HepG2 (cell line): Measurements from ENCODE around the gene QRICH2. TPM values are rescaled to one million over a fixed set of nuclear protein-coding genes. Genes with fewer than 3 reads are reported as not detected.

Experiments used
- ADNP ChIP-seq: sonication (generic); formaldehyde crosslinking; IDR thresholded peaks from 2 replicates; pipeline ENCODE4 v1.4.0; 2020; ENCODE audit warnings: missing genetic modification reagents
- AGO1 ChIP-seq: fragments of 200-400 bp; formaldehyde crosslinking; IDR thresholded peaks from 2 replicates; pipeline ENCODE4 v1.6.1; 2017; ENCODE audit warnings: mild to moderate bottlenecking, low read depth, low read length, moderate library complexity; ENCODE audit not compliant: poor library complexity, severe bottlenecking
- AGO2 ChIP-seq: fragments of 200-400 bp; formaldehyde crosslinking; optimal IDR thresholded peaks from 2 replicates; pipeline ENCODE3; 2017; ENCODE audit warnings: mild to moderate bottlenecking, low read depth, low read length, moderate library complexity
- ARNT ChIP-seq: fragments of 450-650 bp; IDR thresholded peaks from 2 replicates; pipeline ENCODE4 v1.6.1; 2017
- ELF4 ChIP-seq: sonication (generic); formaldehyde crosslinking; IDR thresholded peaks from 2 replicates; pipeline ENCODE4 v1.5.0; 2020; ENCODE audit warnings: missing genetic modification reagents, mild to moderate bottlenecking, moderate library complexity, borderline replicate concordance
- HDAC1 ChIP-seq: sonication (generic); formaldehyde crosslinking; IDR thresholded peaks from 2 replicates; pipeline ENCODE4 v1.5.1; 2020; ENCODE audit warnings: mild to moderate bottlenecking, missing genetic modification reagents
- KDM4B ChIP-seq: sonication (generic); formaldehyde crosslinking; IDR thresholded peaks from 2 replicates; pipeline ENCODE4 v1.4.0; 2020; ENCODE audit warnings: missing genetic modification reagents
- NBN ChIP-seq: fragments of 450-650 bp; conservative IDR thresholded peaks from 2 replicates; pipeline ENCODE4 v1.6.1; 2017
- NCOR1 ChIP-seq: fragments of 200-600 bp; sonication (generic); IDR thresholded peaks from 2 replicates; pipeline ENCODE4 v1.7.0; 2017; ENCODE audit warnings: antibody characterized with exemption, low read length, borderline replicate concordance
- PBX2 ChIP-seq: IDR thresholded peaks from 2 replicates; pipeline ENCODE4 v1.6.1; 2016; ENCODE audit warnings: control low read depth
- PHF21A ChIP-seq: sonication (generic); formaldehyde crosslinking; IDR thresholded peaks from 2 replicates; pipeline ENCODE4 v1.5.0; 2020; ENCODE audit warnings: mild to moderate bottlenecking, missing genetic modification reagents
- POLR2G ChIP-seq: fragments of 200-400 bp; formaldehyde crosslinking; IDR thresholded peaks from 2 replicates; pipeline ENCODE4 v1.6.1; 2018; ENCODE audit warnings: mild to moderate bottlenecking, low read depth, low read length, moderate library complexity
- RARG ChIP-seq: sonication (generic); formaldehyde crosslinking; IDR thresholded peaks from 2 replicates; pipeline ENCODE4 v1.4.0; 2020; ENCODE audit warnings: low read depth, mild to moderate bottlenecking, missing genetic modification reagents
- RXRB ChIP-seq: IDR thresholded peaks from 2 replicates; pipeline ENCODE4 v1.6.1; 2016; ENCODE audit warnings: borderline replicate concordance, missing genetic modification reagents, missing compliant biosample characterization
- SMC3 ChIP-seq: IDR thresholded peaks from 2 replicates; pipeline ENCODE4 v1.6.1; 2011; ENCODE audit warnings: low read length, improper control_type of control experiment
- SP4 ChIP-seq: sonication (generic); formaldehyde crosslinking; IDR thresholded peaks from 2 replicates; pipeline ENCODE4 v1.8.1; 2023; ENCODE audit warnings: mild to moderate bottlenecking, missing genetic modification reagents
- SRSF9 ChIP-seq: fragments of 200-400 bp; formaldehyde crosslinking; IDR thresholded peaks from 2 replicates; pipeline ENCODE4 v1.6.1; 2018; ENCODE audit warnings: borderline replicate concordance, mild to moderate bottlenecking, low read depth, low read length; ENCODE audit not compliant: insufficient read depth, poor library complexity, severe bottlenecking
- TGIF2 ChIP-seq: IDR thresholded peaks from 2 replicates; pipeline ENCODE4 v1.6.1; 2016; ENCODE audit warnings: control low read depth, missing compliant biosample characterization
- THAP11 ChIP-seq: IDR thresholded peaks from 2 replicates; pipeline ENCODE4 v1.6.1; 2016; ENCODE audit warnings: missing biosample characterization, missing genetic modification reagents
- ZNF12 ChIP-seq: sonication (generic); formaldehyde crosslinking; IDR thresholded peaks from 2 replicates; pipeline ENCODE4 v1.5.0; 2020; ENCODE audit warnings: missing genetic modification reagents
- ZNF280D ChIP-seq: sonication (generic); formaldehyde crosslinking; IDR thresholded peaks from 2 replicates; pipeline ENCODE4 v1.5.1; 2020; ENCODE audit warnings: mild to moderate bottlenecking, missing genetic modification reagents
- ZNF317 ChIP-seq: sonication (generic); formaldehyde crosslinking; IDR thresholded peaks from 2 replicates; pipeline ENCODE4 v1.5.0; 2020; ENCODE audit warnings: mild to moderate bottlenecking, missing genetic modification reagents
- ZNF558 ChIP-seq: sonication (generic); formaldehyde crosslinking; IDR thresholded peaks from 2 replicates; pipeline ENCODE4 v1.9.0; 2022; ENCODE audit warnings: mild to moderate bottlenecking, missing genetic modification reagents, borderline replicate concordance
- ZNF737 ChIP-seq: sonication (generic); formaldehyde crosslinking; IDR thresholded peaks from 2 replicates; pipeline ENCODE4 v1.5.0; 2020; ENCODE audit warnings: missing genetic modification reagents, mild to moderate bottlenecking, borderline replicate concordance
- ZNF816 ChIP-seq: sonication (generic); formaldehyde crosslinking; IDR thresholded peaks from 2 replicates; pipeline ENCODE4 v1.8.0; 2022; ENCODE audit warnings: missing genetic modification reagents, mild to moderate bottlenecking, borderline replicate concordance
- polyA plus RNA-seq, 8 experiments: library from polyadenylated mRNA; depleted of rRNA in 3 of 8; stranded (reverse) in 7 of 8; unstranded in 1 of 8; fragments of >200 nt; fragmentation: Illumina TruSeq in 4 of 8; extraction: Trizol in 4 of 8; gene quantifications; 2 replicates each; pipeline versions ENCODE4 v1.2.1 to v1.2.3, GENCODE V29; 2011 to 2016; ENCODE audit warnings: low read depth in 4 of 8, missing spikeins in 1 of 8, mixed read lengths in 1 of 8; ENCODE audit not compliant: insufficient read depth in 1 of 8
- total RNA-seq, 5 experiments: library from RNA; depleted of rRNA; stranded (reverse); fragments of >200 nt; fragmentation: Illumina TruSeq; extraction: Trizol; gene quantifications; 2 replicates each; pipeline ENCODE4 v1.2.3, GENCODE V29; 2016; ENCODE audit warnings: low read depth in 1 of 5
- TF ChIP-seq, protein P1 (sequence below): sonication (generic); formaldehyde crosslinking; IDR thresholded peaks from 2 replicates; pipeline ENCODE4 v1.5.0; 2020; ENCODE audit warnings: missing genetic modification reagents

The QRICH2 gene
- total and polyA plus RNA-seq, 2 of the 13 experiments (the other 11 are each of a cell fraction or from before 2014, with no cell fraction given), result 3.7 to 5.7 TPM

GRCh38 chr17:76246080-76247066 lies 61.7 kb downstream of the QRICH2 start (continued):
- no peak; the same call in 1 of the 2 replicates for TF ChIP-seq ZNF280D (CRISPR knock-in tag)
- no peak for TF ChIP-seq ZNF317 (CRISPR knock-in tag)
- no peak for TF ChIP-seq ADNP
- TF ChIP-seq PBX2 (CRISPR knock-in tag), result no peak
- TF ChIP-seq ZNF558 (CRISPR knock-in tag), result no peak
- peak; percentile 83 for TF ChIP-seq RXRB (CRISPR knock-in tag)
- no peak for TF ChIP-seq RARG
- peak; percentile 51 for TF ChIP-seq SP4 (CRISPR knock-in tag)
- no peak; the same call in 1 of the 2 replicates for TF ChIP-seq TGIF2
- peak; percentile 47; the same call in 1 of the 2 replicates for TF ChIP-seq NCOR1
- TF ChIP-seq AGO2, result no peak
- no peak for TF ChIP-seq ZNF737 (CRISPR knock-in tag)
- TF ChIP-seq ARNT, result no peak
- TF ChIP-seq, protein P1, sequence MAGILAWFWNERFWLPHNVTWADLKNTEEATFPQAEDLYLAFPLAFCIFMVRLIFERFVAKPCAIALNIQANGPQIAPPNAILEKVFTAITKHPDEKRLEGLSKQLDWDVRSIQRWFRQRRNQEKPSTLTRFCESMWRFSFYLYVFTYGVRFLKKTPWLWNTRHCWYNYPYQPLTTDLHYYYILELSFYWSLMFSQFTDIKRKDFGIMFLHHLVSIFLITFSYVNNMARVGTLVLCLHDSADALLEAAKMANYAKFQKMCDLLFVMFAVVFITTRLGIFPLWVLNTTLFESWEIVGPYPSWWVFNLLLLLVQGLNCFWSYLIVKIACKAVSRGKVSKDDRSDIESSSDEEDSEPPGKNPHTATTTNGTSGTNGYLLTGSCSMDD, result no peak
- peak; percentile 52; the same call in 1 of the 2 replicates for TF ChIP-seq PHF21A
- TF ChIP-seq POLR2G, result no peak
- TF ChIP-seq SMC3, result no peak
- no peak for TF ChIP-seq NBN
- 0 out of 2 replicates have a peak, but pooled peaks have one; percentile 19 for TF ChIP-seq KDM4B
- TF ChIP-seq THAP11 (CRISPR knock-in tag), result 0 out of 2 replicates have a peak, but pooled peaks have one; percentile 11
- TF ChIP-seq ZNF816 (CRISPR knock-in tag), result no peak
- TF ChIP-seq ZNF12 (CRISPR knock-in tag), result no peak
- TF ChIP-seq SRSF9, result no peak
- no peak for TF ChIP-seq ELF4 (CRISPR knock-in tag)
- TF ChIP-seq HDAC1 (CRISPR knock-in tag), result no peak
- TF ChIP-seq AGO1, result no peak
